Measurements from ENCODE around the gene PPP3CB. TPM values are rescaled to one million over a fixed set of nuclear protein-coding genes. Genes with fewer than 3 reads are reported as not detected.
A peak's percentile ranks its signal among the peaks of the same experiment; 100 is the strongest.

The PPP3CB gene
- total and polyA plus RNA-seq, 4 experiments from 2014 or later = 8.9 to 48.1 (median 28.5) TPM

- H3K4me3 ChIP-seq (ENCODE audit: low read length in 2 of 2) = no peak overlapping the region
- no peaks in the 10 kb centered on the region for H3K9me3 Mint-ChIP-seq
- H3K4me1 Mint-ChIP-seq = peaks cover 17 to 33% (median 26%) of the 10 kb centered on the region in 4 donors
- H3K27me3 Mint-ChIP-seq = no peaks in the 10 kb centered on the region
- CTCF ChIA-PET (ENCODE audit: partially characterized antibody) = interaction anchor here (0.8 kb wide), 1 partner anchor 142 kb away, joined by 3 read pairs; no protein-coding TSS in a partner anchor
- peaks cover 9% of the 10 kb centered on the region for H3K36me3 ChIP-seq (ENCODE audit: insufficient read depth, low read length)
- peaks cover 30 to 33% of the 10 kb centered on the region in 2 donors for H3K36me3 Mint-ChIP-seq
- DNase-seq = no peak
- H3K4me1 ChIP-seq (ENCODE audit: insufficient read depth, low read length) = peaks cover 21% of the 10 kb centered on the region
- no peaks in the 10 kb centered on the region for H3K27me3 ChIP-seq (ENCODE audit: insufficient read depth, low read length)
- POLR2A ChIA-PET (ENCODE audit: partially characterized antibody) = interaction anchor here (1.6 kb wide), 1 partner anchor 90 kb away, joined by 4 read pairs; no protein-coding TSS in a partner anchor
- no peak overlapping the region for H3K4me3 Mint-ChIP-seq
- H3K27ac ChIP-seq (ENCODE audit: low read depth, low read length) = no peak overlapping the region
- peak overlapping the region in 4 of 7 donors; percentile 20 to 72 (median 64) for H3K27ac Mint-ChIP-seq
- intact Hi-C loops (cut with micrococcal nuclease) = no loop called here
- H3K9me3 ChIP-seq (ENCODE audit: control insufficient read depth in 1 of 2, low read length in 2 of 2) = no peaks in the 10 kb centered on the region
Observed at GRCh38 chr10:73503037-73503436, 7.2 kb upstream of the PPP3CB start.

- POLR2A ChIA-PET (ENCODE audit: partially characterized antibody) = interaction anchor here (1.2 to 1.6 kb wide), 2 partner anchors 89 to 229 kb away, joined by 3 to 4 read pairs; no protein-coding TSS in a partner anchor
- Histone ChIP-seq H3K27me3 (ENCODE audit: insufficient read depth, low read length) (no peaks in the 10 kb centered on the region), H3K4me3 (ENCODE audit: low read length in 2 of 2) (no peak overlapping the region), H3K9me3 (ENCODE audit: control insufficient read depth in 1 of 2, low read length in 2 of 2) (no peaks in the 10 kb centered on the region), H3K27ac (ENCODE audit: low read depth, low read length) (peak overlapping the region; percentile 1), H3K36me3 (ENCODE audit: insufficient read depth, low read length) (peaks cover 9% of the 10 kb centered on the region), H3K4me1 (ENCODE audit: insufficient read depth, low read length) (peaks cover 27% of the 10 kb centered on the region)
- H3K36me3 Mint-ChIP-seq = peaks cover 30 to 31% of the 10 kb centered on the region in 2 donors
- H3K27me3 Mint-ChIP-seq = no peaks in the 10 kb centered on the region
- no peaks in the 10 kb centered on the region for H3K9me3 Mint-ChIP-seq
- intact Hi-C loops (cut with micrococcal nuclease) = no loop called here
- H3K4me3 Mint-ChIP-seq = peak overlapping the region in 7 of 8 donors; percentile 23 to 72 (median 59)
- CTCF ChIA-PET (ENCODE audit: partially characterized antibody) = interaction anchor here (1.2 to 1.3 kb wide), 2 partner anchors 11 to 28 kb away, joined by 3 to 6 read pairs; no protein-coding TSS in a partner anchor
- peak overlapping the region; percentile 28 to 94 (median 77) for H3K27ac Mint-ChIP-seq
- H3K4me1 Mint-ChIP-seq = peaks cover 28 to 44% (median 37%) of the 10 kb centered on the region in 4 donors
- DNase-seq = no peak
Observed at GRCh38 chr10:73501651-73502050, 5.8 kb upstream of the PPP3CB start.

- CTCF ChIA-PET (ENCODE audit: partially characterized antibody) = interaction anchor here (1.0 kb wide), 1 partner anchor 31 kb away, joined by 3 read pairs; no protein-coding TSS in a partner anchor
- H3K27ac Mint-ChIP-seq = peak overlapping the region in 6 of 7 donors; percentile 1 to 87 (median 60)
Observed at GRCh38 chr10:73497623-73498022, 1.8 kb upstream of the PPP3CB start.

GRCh38 chr10:73495226-73495883 lies 469 bp downstream of the PPP3CB start:
- peaks cover 3 to 10% of the 10 kb centered on the region in 2 donors for H3K36me3 Mint-ChIP-seq
- H3K27me3 ChIP-seq (ENCODE audit: insufficient read depth, low read length) = no peaks in the 10 kb centered on the region
- H3K4me3 Mint-ChIP-seq = peak overlapping the region; percentile 88 to 99 (median 95)
- POLR2A ChIA-PET (ENCODE audit: partially characterized antibody) = interaction anchor here (0.8 to 2.7 kb wide), 27 partner anchors 10 to 1615 kb away, joined by 3 to 34 read pairs (median 5); partner anchors contain the start of genes ANXA7, CFAP70, DNAJB12 and DNAJC9
- no peaks in the 10 kb centered on the region for H3K27me3 Mint-ChIP-seq
- CTCF ChIA-PET (ENCODE audit: partially characterized antibody) = interaction anchor here (0.7 to 1.5 kb wide), 5 partner anchors 16 to 248 kb away, joined by 3 to 4 read pairs (median 3); partner anchors contain the start of genes CFAP70 and DNAJC9
- peak overlapping the region; percentile 92 for H3K27ac ChIP-seq (ENCODE audit: low read depth, low read length)
- H3K4me1 Mint-ChIP-seq = peaks cover 36 to 59% (median 49%) of the 10 kb centered on the region in 4 donors
- intact Hi-C loops (cut with micrococcal nuclease) = loop anchor here (1.0 to 10.0 kb wide), 6 partner anchors 81 to 1131 kb away; partner anchors contain the start of genes ANXA7, MRPS16 and NDST2
- H3K36me3 ChIP-seq (ENCODE audit: insufficient read depth, low read length) = no peaks in the 10 kb centered on the region
- H3K9me3 ChIP-seq (ENCODE audit: control insufficient read depth in 1 of 2, low read length in 2 of 2) = no peaks in the 10 kb centered on the region
- H3K9me3 Mint-ChIP-seq = no peaks in the 10 kb centered on the region
- H3K27ac Mint-ChIP-seq = peak overlapping the region; percentile 85 to 98 (median 97)
- peak overlapping the region; percentile 84 to 92 for H3K4me3 ChIP-seq (ENCODE audit: low read length in 2 of 2)
- peak; percentile 92 to 94 (median 93) for DNase-seq
- H3K4me1 ChIP-seq (ENCODE audit: insufficient read depth, low read length) = peaks cover 43% of the 10 kb centered on the region

More at GRCh38 chr10:73497623-73498022, 1.8 kb upstream of the PPP3CB start:
- H3K27me3 ChIP-seq (ENCODE audit: insufficient read depth, low read length) = no peaks in the 10 kb centered on the region
- intact Hi-C loops (cut with micrococcal nuclease) = loop anchor here (2.0 to 10.0 kb wide), 5 partner anchors 127 to 1133 kb away; partner anchors contain the start of genes ECD and FAM149B1
- DNase-seq = no peak
- peaks cover 5 to 10% of the 10 kb centered on the region in 2 donors for H3K36me3 Mint-ChIP-seq
- peaks cover 52% of the 10 kb centered on the region for H3K4me1 ChIP-seq (ENCODE audit: insufficient read depth, low read length)
- peak overlapping the region in 1 of 8 donors; percentile 32 for H3K4me3 Mint-ChIP-seq
- no peaks in the 10 kb centered on the region for H3K9me3 Mint-ChIP-seq
- no peaks in the 10 kb centered on the region for H3K27me3 Mint-ChIP-seq
- POLR2A ChIA-PET (ENCODE audit: partially characterized antibody) = interaction anchor here (1.0 kb wide), 1 partner anchor 139 kb away, joined by 3 read pairs; the partner anchor contains the start of gene CFAP70
- no peaks in the 10 kb centered on the region for H3K36me3 ChIP-seq (ENCODE audit: insufficient read depth, low read length)
- H3K9me3 ChIP-seq (ENCODE audit: control insufficient read depth in 1 of 2, low read length in 2 of 2) = no peaks in the 10 kb centered on the region
- no peak overlapping the region for H3K4me3 ChIP-seq (ENCODE audit: low read length in 2 of 2)
- peaks cover 43 to 71% (median 58%) of the 10 kb centered on the region in 4 donors for H3K4me1 Mint-ChIP-seq
- H3K27ac ChIP-seq (ENCODE audit: low read depth, low read length) = no peak overlapping the region

- no peaks in the 10 kb centered on the region for H3K27me3 ChIP-seq (ENCODE audit: insufficient read depth, low read length)
- no peaks in the 10 kb centered on the region for H3K36me3 ChIP-seq (ENCODE audit: insufficient read depth, low read length)
- no peak for DNase-seq
- Mint-ChIP-seq H3K9me3 (no peaks in the 10 kb centered on the region), H3K4me3 (peak overlapping the region; percentile 88 to 99 (median 95)), H3K27ac (peak overlapping the region; percentile 85 to 98 (median 97)), H3K27me3 (no peaks in the 10 kb centered on the region), H3K36me3 (peaks cover 3 to 12% of the 10 kb centered on the region in 2 donors), H3K4me1 (peaks cover 39 to 62% (median 52%) of the 10 kb centered on the region in 4 donors)
- POLR2A ChIA-PET (ENCODE audit: partially characterized antibody) = interaction anchor here (0.6 to 2.7 kb wide), 23 partner anchors 9 to 1407 kb away, joined by 3 to 34 read pairs (median 5); partner anchors contain the start of genes ANXA7, CFAP70, DNAJB12 and DNAJC9
- intact Hi-C loops (cut with micrococcal nuclease) = loop anchor here (1.0 to 10.0 kb wide), 6 partner anchors 81 to 1130 kb away; partner anchors contain the start of genes ANXA7, MRPS16 and NDST2
- H3K9me3 ChIP-seq (ENCODE audit: control insufficient read depth in 1 of 2, low read length in 2 of 2) = no peaks in the 10 kb centered on the region
- H3K27ac ChIP-seq (ENCODE audit: low read depth, low read length) = peak overlapping the region; percentile 92
- H3K4me3 ChIP-seq (ENCODE audit: low read length in 2 of 2) = peak overlapping the region; percentile 84 to 92
- peaks cover 47% of the 10 kb centered on the region for H3K4me1 ChIP-seq (ENCODE audit: insufficient read depth, low read length)
- CTCF ChIA-PET (ENCODE audit: partially characterized antibody) = interaction anchor here (0.7 to 1.5 kb wide), 2 partner anchors 80 to 247 kb away, joined by 3 to 4 read pairs; partner anchors contain the start of gene DNAJC9
Observed at GRCh38 chr10:73494877-73495225, 973 bp downstream of the PPP3CB start.

- H3K9me3 Mint-ChIP-seq = no peaks in the 10 kb centered on the region
- ChIA-PET POLR2A (ENCODE audit: partially characterized antibody) (interaction anchor here (0.6 to 2.7 kb wide), 7 partner anchors 8 to 251 kb away, joined by 3 to 34 read pairs (median 13); partner anchors contain the start of genes ANXA7 and CFAP70), CTCF (ENCODE audit: partially characterized antibody) (interaction anchor here (1.5 kb wide), 1 partner anchor 247 kb away, joined by 4 read pairs; the partner anchor contains the start of gene DNAJC9)
- peak overlapping the region in 6 of 7 donors; percentile 54 to 87 (median 83) for H3K27ac Mint-ChIP-seq
- no peaks in the 10 kb centered on the region for H3K27me3 Mint-ChIP-seq
- peaks cover 42 to 66% (median 55%) of the 10 kb centered on the region in 4 donors for H3K4me1 Mint-ChIP-seq
- Histone ChIP-seq H3K4me3 (ENCODE audit: low read length in 2 of 2) (no peak overlapping the region), H3K36me3 (ENCODE audit: insufficient read depth, low read length) (no peaks in the 10 kb centered on the region), H3K4me1 (ENCODE audit: insufficient read depth, low read length) (peaks cover 50% of the 10 kb centered on the region), H3K9me3 (ENCODE audit: control insufficient read depth in 1 of 2, low read length in 2 of 2) (no peaks in the 10 kb centered on the region), H3K27me3 (ENCODE audit: insufficient read depth, low read length) (no peaks in the 10 kb centered on the region), H3K27ac (ENCODE audit: low read depth, low read length) (no peak overlapping the region)
- intact Hi-C loops (cut with micrococcal nuclease) = loop anchor here (2.0 to 10.0 kb wide), 3 partner anchors 241 to 1129 kb away; partner anchors contain the start of gene MRPS16
- no peak for DNase-seq
- H3K36me3 Mint-ChIP-seq = peaks cover 3 to 15% of the 10 kb centered on the region in 2 donors
- peak overlapping the region; percentile 40 to 95 (median 72) for H3K4me3 Mint-ChIP-seq
Observed at GRCh38 chr10:73494213-73494612, 1.6 kb downstream of the PPP3CB start.

Measured in CD4-positive, alpha-beta memory T cell (primary cell).